Measurements from ENCODE around the gene B4GALT7. TPM values are rescaled to one million over a fixed set of nuclear protein-coding genes. Genes with fewer than 3 reads are reported as not detected.

Gene B4GALT7
- polyA plus RNA-seq, 1 of the 3 experiments (the other 2 are of a cell fraction) = 37.5 TPM

- TF ChIP-seq MXI1 (IDR thresholded peaks at IDR 0.05; ENCODE audit: low read depth, low read length) (no peak), TEAD4 (IDR thresholded peaks at IDR 0.05; ENCODE audit: borderline replicate concordance, insufficient read depth) (no peak)
These were observed 631 bp downstream of the B4GALT7 start (continued) for GRCh38 chr5:177600508-177601018.

- 0 out of 4 replicates have a peak overlapping the region, but pooled peaks of 1 of the 2 experiments have one; percentile 69 for H3K27ac ChIP-seq (ENCODE audit: low read depth in 2 of 2, low read length in 1 of 2)
- peaks cover 19% of the 10 kb centered on the region for H3K79me2 ChIP-seq (ENCODE audit: insufficient read depth)
- H2AFZ ChIP-seq (ENCODE audit: low read depth) = no peak overlapping the region
- no peak for DNase-seq
- H3K27me3 ChIP-seq (ENCODE audit: insufficient read depth) = no peaks in the 10 kb centered on the region
- H3K4me3 ChIP-seq (ENCODE audit: low read depth in 2 of 2, low read length in 1 of 2) = peak overlapping the region; percentile 81 to 87
- H3K4me2 ChIP-seq = peak overlapping the region; percentile 88
- TF ChIP-seq MEF2A (IDR thresholded peaks at IDR 0.05; ENCODE audit: borderline replicate concordance, low read depth) (no peak), RCOR1 (IDR thresholded peaks at IDR 0.05; ENCODE audit: low read length) (no peak), USF1 (IDR thresholded peaks at IDR 0.05; ENCODE audit: borderline replicate concordance, low read depth) (no peak), GABPA (IDR thresholded peaks at IDR 0.05; ENCODE audit: low read depth) (no peak), FOSL2 (IDR thresholded peaks at IDR 0.05; ENCODE audit: borderline replicate concordance, low read depth) (no peak), SIN3A (IDR thresholded peaks at IDR 0.05; ENCODE audit: borderline replicate concordance, low read depth, low read length) (no peak), EZH2phosphoT487 (IDR thresholded peaks at IDR 0.05; ENCODE audit: borderline replicate concordance, low read depth) (no peak), NFIC (IDR thresholded peaks at IDR 0.05; ENCODE audit: borderline replicate concordance) (no peak), EP300 (IDR thresholded peaks at IDR 0.05; ENCODE audit: borderline replicate concordance in 1 of 2, low read depth in 1 of 2, low read length in 1 of 2) (no peak), RAD21 (IDR thresholded peaks at IDR 0.05; ENCODE audit: low read length) (no peak), IRF3 (IDR thresholded peaks at IDR 0.05; ENCODE audit: low read depth, low read length) (no peak), CHD2 (IDR thresholded peaks at IDR 0.05; ENCODE audit: low read length, partially characterized antibody) (no peak), GATA2 (CRISPR knock-in tag; IDR thresholded peaks at IDR 0.05) (no peak), PBX3 (IDR thresholded peaks at IDR 0.05) (no peak), RFX5 (IDR thresholded peaks at IDR 0.05; ENCODE audit: low read length) (no peak), TEAD4 (IDR thresholded peaks at IDR 0.05; ENCODE audit: borderline replicate concordance, insufficient read depth) (no peak), RXRA (IDR thresholded peaks at IDR 0.05; ENCODE audit: borderline replicate concordance, low read depth) (no peak)
- H3K36me3 ChIP-seq (replicated peaks in 1 of 2; ENCODE audit: control insufficient read depth in 1 of 2, insufficient read depth in 2 of 2, low read length in 1 of 2) = peaks cover 10% of the 10 kb centered on the region in 2 experiments
- no peaks in the 10 kb centered on the region for H4K20me1 ChIP-seq (ENCODE audit: insufficient read depth)
- peaks cover 3 to 19% of the 10 kb centered on the region in 2 experiments; a peak in 1 of 4 replicates for H3K4me1 ChIP-seq (ENCODE audit: control insufficient read depth in 1 of 2, insufficient read depth in 2 of 2, low read depth in 1 of 2, low read length in 1 of 2)
- peaks cover 17% of the 10 kb centered on the region for H3F3A ChIP-seq (replicated peaks; ENCODE audit: insufficient read depth)
- H3K9ac ChIP-seq = no peak overlapping the region; the same call in 1 of the 2 replicates
- no peaks in the 10 kb centered on the region for H3K9me3 ChIP-seq
- ChIA-PET POLR2A (interaction anchor here (0.9 kb wide), 1 partner anchor 9 kb away, joined by 4 read pairs; no protein-coding TSS in a partner anchor), CTCF (interaction anchor here (0.9 kb wide), 1 partner anchor 14 kb away, joined by 3 read pairs; no protein-coding TSS in a partner anchor)
- H3K9me2 ChIP-seq = no peaks in the 10 kb centered on the region
- WGBS (ENCODE audit: low lambda C conversion rate) = 92% methylated on average over 11 of the region's 11 CpGs
These were observed 1.2 kb downstream of the B4GALT7 start for GRCh38 chr5:177601126-177601525.
